ENCODE results near the gene PPT1. TPM values are rescaled to one million over a fixed set of nuclear protein-coding genes. Genes with fewer than 3 reads are reported as not detected.

Gene PPT1
- total and polyA plus RNA-seq, 2 of the 13 experiments (the other 11 are each of a cell fraction or from before 2014, with no cell fraction given): 129 TPM

GRCh38 chr1:40058453-40059337 is 38.4 kb downstream of the PPT1 start (continued):
- TF ChIP-seq EP300 (IDR thresholded peaks at IDR 0.05; ENCODE audit: low read depth in 2 of 2, low read length in 2 of 2): peak in 1 of 2 experiments; percentile 28; a peak in 1 of 4 replicates
- 0 out of 2 replicates have a peak, but pooled peaks have one; percentile 35 for TF ChIP-seq EP300 (CRISPR knock-in tag; IDR thresholded peaks at IDR 0.05; ENCODE audit: borderline replicate concordance)
- no peak for TF ChIP-seq ZNF546 (CRISPR knock-in tag; conservative IDR thresholded peaks at IDR 0.05)
- no peak for TF ChIP-seq ZNF512 (CRISPR knock-in tag; IDR thresholded peaks at IDR 0.05)
- TF ChIP-seq ZKSCAN1 (IDR thresholded peaks at IDR 0.05; ENCODE audit: low read length): no peak
- no peak for TF ChIP-seq ZNF597 (CRISPR knock-in tag; IDR thresholded peaks at IDR 0.05)
- no peak for TF ChIP-seq CSRNP2 (CRISPR knock-in tag; conservative IDR thresholded peaks at IDR 0.05; ENCODE audit: low read depth)
- TF ChIP-seq ZNF225 (CRISPR knock-in tag; IDR thresholded peaks at IDR 0.05): no peak
- TF ChIP-seq NAIF1 (CRISPR knock-in tag; IDR thresholded peaks at IDR 0.05; ENCODE audit: borderline replicate concordance): no peak
- no peak for TF ChIP-seq RERE (CRISPR knock-in tag; IDR thresholded peaks at IDR 0.05; ENCODE audit: low read depth)
- no peak for TF ChIP-seq KDM6A (CRISPR knock-in tag; IDR thresholded peaks at IDR 0.05; ENCODE audit: low read depth)
- no peak for TF ChIP-seq ZNF607 (CRISPR knock-in tag; IDR thresholded peaks at IDR 0.05; ENCODE audit: borderline replicate concordance)
- no peak for TF ChIP-seq MAZ (IDR thresholded peaks at IDR 0.05; ENCODE audit: borderline replicate concordance, low read depth, low read length)
- no peak for TF ChIP-seq MAZ (CRISPR knock-in tag; IDR thresholded peaks at IDR 0.05; ENCODE audit: low read depth)
- no peak for TF ChIP-seq ZBTB25 (CRISPR knock-in tag; IDR thresholded peaks at IDR 0.05)
